Esophagus muscularis mucosa (tissue), 3 donors: Measurements from ENCODE around the gene SLAMF8.

ENCODE experiments used
- CTCF ChIP-seq, 3 experiments: fragments of 200-600 bp in 2 of 3; fragments of 450-650 bp in 1 of 3; sonication (generic) in 2 of 3; IDR thresholded peaks; one replicate each; pipeline ENCODE4 v1.5.1; 2017 to 2019; ENCODE audit warnings: antibody characterized with exemption in 3 of 3, mild to moderate bottlenecking in 2 of 3, moderate library complexity in 1 of 3
- POLR2A ChIP-seq: fragments of 450-650 bp; IDR thresholded peaks from one replicate; pipeline ENCODE4 v1.6.1; 2017; ENCODE audit warnings: antibody characterized with exemption, moderate library complexity, mild to moderate bottlenecking, low read depth

GRCh38 chr1:159861218-159861617 lies 34.5 kb downstream of the SLAMF8 start:
- TF ChIP-seq POLR2A (no peak), CTCF (IDR thresholded peaks at IDR 0.05) (no peak)
